Activated naive CD4-positive, alpha-beta T cell (primary cell): ENCODE measurements around the gene POLR2M.

Source experiments
- DNase-seq, 4 experiments: peaks; one replicate each; lab custom pipeline; 2025; lab: John Stamatoyannopoulos, UW

The POLR2M gene

GRCh38 chr15:57692709-57693108 is 13.8 kb upstream of the POLR2M start:
- no peak for DNase-seq

GRCh38 chr15:57694279-57694678 is 12.2 kb upstream of the POLR2M start:
- DNase-seq: no peak

DNA sequence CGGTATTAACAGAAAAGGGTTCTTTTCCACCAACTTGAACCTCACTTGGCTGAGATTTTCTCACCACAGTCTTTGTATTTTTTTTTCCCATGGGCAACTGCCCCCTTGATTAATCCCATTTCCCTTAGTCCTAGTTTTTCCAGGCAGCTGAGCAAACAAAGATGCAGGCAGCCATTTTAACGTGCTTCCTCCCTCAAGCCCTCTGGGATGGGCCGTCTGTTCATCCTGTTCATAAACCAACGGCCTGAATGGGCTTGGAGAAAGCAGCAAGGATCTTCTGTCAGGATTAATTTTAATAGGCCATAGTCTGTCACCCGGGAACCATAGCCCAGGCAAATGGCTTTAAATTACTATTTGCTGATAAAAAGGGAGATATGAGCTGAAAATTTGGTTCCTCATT is 10.4 kb upstream of the POLR2M start:
- DNase-seq: no peak

DNA sequence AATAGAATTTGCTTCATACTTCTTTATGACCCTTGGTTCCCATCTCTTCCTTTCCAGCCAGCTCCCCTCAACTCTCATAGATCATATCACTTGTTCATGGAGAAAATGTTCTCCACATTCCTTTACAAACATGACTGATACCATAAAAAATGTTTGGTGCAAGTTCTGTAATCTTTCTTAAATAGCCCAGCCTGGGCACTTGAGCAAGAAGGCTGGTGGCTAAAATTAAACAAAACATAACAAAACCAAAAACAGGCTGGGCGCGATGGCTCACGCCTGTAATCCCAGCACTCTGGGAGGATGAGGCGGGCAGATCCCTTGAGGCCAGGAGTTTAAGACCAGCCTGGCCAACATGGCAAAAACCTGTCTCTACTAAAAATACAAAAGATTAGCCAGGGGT is 8.9 kb upstream of the POLR2M start:
- no peak for DNase-seq

- DNase-seq: no peak
These were observed 8.3 kb upstream of the POLR2M start for GRCh38 chr15:57698243-57698642.

DNA sequence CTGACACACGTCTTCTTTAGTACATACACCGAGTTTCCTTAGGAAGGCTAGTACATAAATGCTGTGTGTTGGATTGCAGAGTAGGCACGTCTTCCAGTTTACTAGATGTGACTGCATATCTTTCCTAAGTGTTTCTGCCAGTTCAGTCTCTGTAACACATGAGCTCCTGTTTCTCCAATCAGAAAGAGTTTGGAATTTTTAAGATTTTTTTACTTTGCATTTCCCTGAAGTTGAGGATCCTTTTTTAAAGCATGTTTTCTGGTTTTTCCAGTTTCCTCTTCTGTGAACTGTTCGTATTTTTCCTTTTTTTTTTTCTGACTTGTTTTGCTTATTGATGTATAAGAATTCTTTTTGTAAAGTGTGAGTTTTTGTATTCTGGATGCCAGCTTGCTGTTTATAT is 7.5 kb upstream of the POLR2M start:
- no peak for DNase-seq

DNA sequence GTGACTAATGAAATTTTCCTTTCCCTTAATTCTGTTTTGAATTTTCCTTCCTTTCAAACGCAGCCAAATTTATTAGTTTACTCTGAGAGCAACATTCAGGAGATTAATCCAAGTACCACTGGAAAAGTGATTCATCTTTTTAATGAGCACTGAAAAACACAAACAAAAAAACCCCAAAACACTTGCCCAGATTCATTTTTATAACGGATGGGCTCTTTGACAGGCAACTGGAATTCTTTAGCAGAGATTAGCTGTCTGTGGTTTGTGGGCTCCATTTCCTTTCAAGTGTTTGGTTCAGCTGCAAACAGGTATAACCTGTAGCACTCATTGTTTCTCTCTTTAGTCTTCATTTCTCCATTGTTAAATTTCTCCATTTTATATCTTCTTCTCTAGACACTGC is 3.1 kb upstream of the POLR2M start:
- no peak for DNase-seq

- DNase-seq: no peak
These were observed 2.1 kb upstream of the POLR2M start for GRCh38 chr15:57704441-57704840.

DNA sequence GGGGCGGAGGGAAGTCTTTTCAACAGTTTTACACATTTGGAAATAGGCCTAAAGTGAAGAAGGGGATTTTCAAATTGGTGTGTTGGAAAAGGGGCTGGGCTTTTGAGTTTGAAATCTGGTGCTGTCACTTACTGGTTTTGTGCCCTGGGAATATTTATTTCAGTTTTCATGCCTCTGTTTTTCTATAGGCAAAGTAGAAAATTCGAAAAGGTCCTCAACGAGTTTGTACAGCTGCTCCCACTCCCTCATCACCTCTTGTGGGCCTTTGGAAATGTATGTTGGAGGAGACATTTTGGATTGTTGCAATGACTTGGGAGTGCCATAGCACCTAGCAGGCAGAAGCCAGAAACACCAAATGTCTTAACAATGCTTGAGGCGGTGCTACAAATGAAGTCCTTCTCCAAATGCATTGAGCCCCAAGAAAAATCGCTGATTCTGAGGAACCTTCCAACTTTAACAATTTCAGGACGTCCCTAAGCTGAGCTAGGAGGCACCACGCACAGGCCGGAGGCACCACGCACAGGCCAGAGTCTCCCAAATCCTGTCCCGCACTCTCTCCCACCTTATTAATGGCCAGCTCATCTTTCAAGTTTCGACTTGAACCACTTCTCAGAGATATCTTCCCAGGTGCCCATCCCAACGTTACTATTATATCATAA is 639 bp upstream of the POLR2M start:
- no peak for DNase-seq

DNA sequence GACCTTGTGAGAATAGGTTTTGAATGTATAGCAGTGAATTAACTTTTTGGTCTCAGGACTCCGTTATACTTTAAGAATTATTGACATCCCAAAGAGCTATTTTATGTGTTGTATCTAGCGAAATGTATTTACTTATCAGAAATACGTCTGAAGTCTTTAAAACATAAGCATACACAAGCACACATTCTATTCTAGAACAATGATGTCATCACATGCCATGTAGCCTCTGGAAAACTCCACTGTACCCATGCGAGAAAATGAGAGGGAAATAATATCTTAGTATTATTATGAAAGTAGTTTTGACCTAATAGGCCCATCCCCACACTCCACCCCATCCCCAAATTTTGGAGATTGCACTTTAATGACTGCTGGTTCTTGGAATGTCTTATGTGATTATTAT is 1.5 kb downstream of the POLR2M start:
- no peak for DNase-seq

DNA sequence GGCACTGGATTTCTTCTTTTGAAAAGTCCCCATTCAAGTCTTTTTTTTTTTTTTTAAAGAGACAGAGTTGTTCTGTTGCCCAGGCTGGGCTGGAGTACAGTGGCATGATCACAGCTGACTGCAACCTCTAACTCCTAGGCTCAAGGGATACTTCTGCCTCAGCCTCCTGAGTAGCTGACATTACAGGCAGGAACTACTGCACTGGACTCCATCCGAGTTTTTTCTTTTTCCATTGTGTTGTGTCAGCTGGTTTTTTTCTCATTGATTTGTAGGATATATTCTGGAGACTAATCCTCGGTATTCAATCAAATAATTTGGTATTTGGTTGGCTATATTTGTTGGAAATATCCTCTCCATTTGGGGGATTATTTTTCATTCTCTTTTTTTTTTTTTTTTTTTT is 11.8 kb downstream of the POLR2M start:
- no peak for DNase-seq

GRCh38 chr15:57720867-57721266 is 14.4 kb downstream of the POLR2M start:
- no peak for DNase-seq

GRCh38 chr15:57726411-57726810 is 19.9 kb downstream of the POLR2M start:
- DNase-seq: no peak

- DNase-seq: no peak
These were observed 20.5 kb downstream of the POLR2M start for GRCh38 chr15:57727031-57727430.

GRCh38 chr15:57728436-57728835 is 21.9 kb downstream of the POLR2M start:
- no peak for DNase-seq

- DNase-seq: no peak
These were observed 24.4 kb downstream of the POLR2M start for GRCh38 chr15:57730876-57731275.

DNA sequence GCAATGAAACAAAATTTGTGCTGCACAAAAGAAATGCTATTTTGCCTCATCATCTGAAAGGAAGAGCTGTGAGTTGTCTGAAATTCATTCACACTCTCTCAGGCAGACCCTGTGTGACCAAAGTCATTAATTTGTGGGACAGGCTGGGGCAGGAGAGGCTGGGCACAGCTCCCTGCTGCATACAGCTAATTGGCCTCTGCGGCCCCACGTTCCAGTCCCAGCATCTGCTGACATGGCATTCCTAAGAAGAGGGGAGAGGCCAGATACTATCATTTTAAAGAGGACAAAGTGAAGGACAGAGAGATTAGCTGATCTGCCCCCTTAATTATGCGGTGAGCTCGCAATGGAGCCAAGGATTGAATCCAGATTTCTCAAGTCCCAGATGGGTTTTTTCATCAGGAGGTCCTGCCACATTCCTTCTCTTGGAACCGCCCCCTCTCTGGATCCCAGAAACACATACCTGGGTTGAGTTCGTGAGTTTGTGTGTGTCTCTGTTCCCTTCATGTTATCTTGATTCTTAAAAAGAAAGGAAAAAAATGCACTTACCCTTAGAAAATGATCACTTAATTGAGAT is 25.1 kb downstream of the POLR2M start:
- DNase-seq: no peak

- DNase-seq: peak in 2 of 4 experiments; percentile 2 to 13
These were observed 26.2 kb downstream of the POLR2M start for GRCh38 chr15:57732526-57733331.

DNA sequence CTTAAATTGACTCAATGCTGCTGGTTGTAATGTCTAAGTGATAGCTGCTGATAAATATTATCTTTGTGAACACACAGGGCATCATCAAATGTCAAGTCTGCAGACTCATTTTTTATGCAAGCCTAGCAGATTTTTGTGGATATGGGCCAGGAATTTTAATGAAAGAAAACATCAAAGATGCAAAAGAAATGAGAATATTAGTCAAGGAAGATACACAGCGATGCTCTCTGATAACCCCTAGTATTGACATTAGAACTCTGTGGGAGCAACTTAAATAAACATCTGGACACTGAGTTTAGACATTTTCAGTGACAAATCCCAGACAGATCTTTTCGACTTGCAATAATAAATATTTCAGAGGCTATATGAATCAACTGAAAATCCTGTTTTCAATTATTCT is 28.3 kb downstream of the POLR2M start:
- DNase-seq: no peak

GRCh38 chr15:57735431-57735830 is 28.9 kb downstream of the POLR2M start:
- DNase-seq: no peak

- no peak for DNase-seq
These were observed 29.4 kb downstream of the POLR2M start for GRCh38 chr15:57735891-57736290.

GRCh38 chr15:57736591-57736990 is 30.1 kb downstream of the POLR2M start:
- no peak for DNase-seq

- no peak for DNase-seq
These were observed 32.3 kb downstream of the POLR2M start for GRCh38 chr15:57738734-57739237.
